Measurements from ENCODE around the gene RPS6KA5.
"Not testable (repeated sequence)": the region's sequence is repeated elsewhere in the genome, so short reads cannot be mapped to it uniquely, and the experiment has no call there.

The RPS6KA5 gene

GRCh38 chr14:90985601-90986242, 74.7 kb downstream of the RPS6KA5 start:
- no peak for DNase-seq (ENCODE audit: low spot score)

GRCh38 chr14:90983560-90983959, 76.9 kb downstream of the RPS6KA5 start:
- no peak for DNase-seq (ENCODE audit: low spot score)

GRCh38 chr14:90981636-90982035, 78.8 kb downstream of the RPS6KA5 start:
- no peak for DNase-seq (ENCODE audit: low spot score)

GRCh38 chr14:90980636-90981035, 79.8 kb downstream of the RPS6KA5 start:
- DNase-seq (ENCODE audit: low spot score), result not testable (repeated sequence)

GRCh38 chr14:90979515-90979914, 80.9 kb downstream of the RPS6KA5 start:
- DNase-seq (ENCODE audit: low spot score), result no peak

- no peak for DNase-seq (ENCODE audit: low spot score)
These were observed 84.3 kb downstream of the RPS6KA5 start for GRCh38 chr14:90976101-90976500.

- no peak for DNase-seq (ENCODE audit: low spot score)
These were observed 88.8 kb downstream of the RPS6KA5 start for GRCh38 chr14:90971687-90972086.

- DNase-seq (ENCODE audit: low spot score), result no peak
These were observed 90.3 kb downstream of the RPS6KA5 start for GRCh38 chr14:90970167-90970600.

GRCh38 chr14:90969531-90970166, 90.8 kb downstream of the RPS6KA5 start:
- no peak for DNase-seq (ENCODE audit: low spot score)

- no peak for DNase-seq (ENCODE audit: low spot score)
These were observed 92.4 kb downstream of the RPS6KA5 start for GRCh38 chr14:90968025-90968424.

GRCh38 chr14:90966493-90966892, 93.9 kb downstream of the RPS6KA5 start:
- DNase-seq (ENCODE audit: low spot score), result no peak

GRCh38 chr14:90965765-90966164, 94.7 kb downstream of the RPS6KA5 start:
- DNase-seq (ENCODE audit: low spot score), result no peak

- no peak for DNase-seq (ENCODE audit: low spot score)
These were observed 97.1 kb downstream of the RPS6KA5 start for GRCh38 chr14:90963343-90963742.

- no peak for DNase-seq (ENCODE audit: low spot score)
These were observed 97.8 kb downstream of the RPS6KA5 start for GRCh38 chr14:90962505-90963109.

GRCh38 chr14:90960818-90961217, 99.6 kb downstream of the RPS6KA5 start:
- DNase-seq (ENCODE audit: low spot score), result no peak

- no peak for DNase-seq (ENCODE audit: low spot score)
These were observed 101.1 kb downstream of the RPS6KA5 start for GRCh38 chr14:90959344-90959743.

GRCh38 chr14:90956273-90956672, 104.2 kb downstream of the RPS6KA5 start:
- no peak for DNase-seq (ENCODE audit: low spot score)

- DNase-seq (ENCODE audit: low spot score), result not testable (repeated sequence)
These were observed 106.8 kb downstream of the RPS6KA5 start for GRCh38 chr14:90953643-90954042.

GRCh38 chr14:90943367-90943766, 117.1 kb downstream of the RPS6KA5 start:
- DNase-seq (ENCODE audit: low spot score), result no peak

GRCh38 chr14:90942511-90942910, 117.9 kb downstream of the RPS6KA5 start:
- DNase-seq (ENCODE audit: low spot score), result no peak

- no peak for DNase-seq (ENCODE audit: low spot score)
These were observed 118.7 kb downstream of the RPS6KA5 start for GRCh38 chr14:90941706-90942105.

- no peak for DNase-seq (ENCODE audit: low spot score)
These were observed 120.0 kb downstream of the RPS6KA5 start for GRCh38 chr14:90940318-90940962.

GRCh38 chr14:90939252-90939795, 121.1 kb downstream of the RPS6KA5 start:
- not testable (repeated sequence) for DNase-seq (ENCODE audit: low spot score)
